Common myeloid progenitor, CD34-positive (primary cell): ENCODE measurements around the gene RASSF5.

Experiments
- CTCF ChIA-PET: fragments of 350-600 bp; sonication (Branson Sonifier 250); formaldehyde crosslinking; loops from one replicate; lab custom pipeline; 2021; ENCODE audit warnings: antibody characterized with exemption; lab: Charles Lee
- POLR2A ChIA-PET: fragments of 350-600 bp; sonication (Branson Sonifier 250); formaldehyde crosslinking; loops from one replicate; lab custom pipeline; 2021; ENCODE audit warnings: antibody characterized with exemption; lab: Charles Lee
- DNase-seq, 3 donors: peaks; one replicate each; pipeline versions ENCODE4 v3.0.0 to v3.0.0-alpha.2; 2013
- H3K27ac ChIP-seq, 2 experiments: 1 replicate in 1 of 2; 2 replicates in 1 of 2; pipeline ENCODE4 v1.7.0; 2013; ENCODE audit warnings: inconsistent platforms in 2 of 2, low read length in 2 of 2, mild to moderate bottlenecking in 2 of 2, low read depth in 1 of 2, moderate library complexity in 1 of 2; ENCODE audit not compliant: severe bottlenecking in 2 of 2, insufficient read depth in 1 of 2, poor library complexity in 1 of 2
- H3K27me3 ChIP-seq, 5 experiments: replicated peaks in 2 of 5; 1 replicate in 3 of 5; 2 replicates in 2 of 5; pipeline versions ENCODE4 v1.6.1 to v1.7.0; 2013; ENCODE audit warnings: low read length in 4 of 5, mild to moderate bottlenecking in 2 of 5, moderate library complexity in 2 of 5, inconsistent platforms in 1 of 5; ENCODE audit not compliant: insufficient read depth in 5 of 5, control insufficient read depth in 4 of 5
- H3K36me3 ChIP-seq, 4 experiments: 1 replicate in 2 of 4; 2 replicates in 2 of 4; pipeline versions ENCODE4 v1.6.1 to v1.7.0; 2013; ENCODE audit warnings: low read length in 3 of 4, control low read depth in 1 of 4, mild to moderate bottlenecking in 1 of 4; ENCODE audit not compliant: control insufficient read depth in 4 of 4, insufficient read depth in 4 of 4
- H3K4me1 ChIP-seq, 4 experiments: 1 replicate in 3 of 4; 2 replicates in 1 of 4; pipeline versions ENCODE4 v1.6.1 to v1.7.1; 2013; ENCODE audit warnings: low read length in 3 of 4, mild to moderate bottlenecking in 3 of 4, control low read depth in 1 of 4, inconsistent platforms in 1 of 4, moderate library complexity in 1 of 4; ENCODE audit not compliant: control insufficient read depth in 4 of 4, insufficient read depth in 4 of 4; ENCODE audit errors: control extremely low read depth in 1 of 4
- H3K4me3 ChIP-seq, 7 experiments: 1 replicate in 4 of 7; 2 replicates in 3 of 7; pipeline versions ENCODE4 v1.5.1 to v1.7.0; 2013; ENCODE audit warnings: mild to moderate bottlenecking in 7 of 7, low read length in 6 of 7, moderate library complexity in 6 of 7, inconsistent platforms in 2 of 7, low read depth in 2 of 7, control low read depth in 1 of 7; ENCODE audit not compliant: insufficient read depth in 4 of 7, control insufficient read depth in 1 of 7; ENCODE audit errors: extremely low read depth in 1 of 7
- H3K9me3 ChIP-seq, 5 experiments: 1 replicate in 4 of 5; 2 replicates in 1 of 5; pipeline versions ENCODE4 v1.6.1 to v1.7.1; 2013; ENCODE audit warnings: low read length in 4 of 5, mild to moderate bottlenecking in 2 of 5, inconsistent platforms in 1 of 5, low read depth in 1 of 5, moderate library complexity in 1 of 5; ENCODE audit not compliant: control insufficient read depth in 4 of 5, insufficient read depth in 2 of 5; ENCODE audit errors: control extremely low read depth in 1 of 5
- whole genome bisulfite sequencing: methylation state at CpG from one replicate; pipeline ENCODE4 v1.1.5; 2013; ENCODE audit not compliant: insufficient coverage; 5-methylcytosine and 5-hydroxymethylcytosine counted together

Gene RASSF5

DNA sequence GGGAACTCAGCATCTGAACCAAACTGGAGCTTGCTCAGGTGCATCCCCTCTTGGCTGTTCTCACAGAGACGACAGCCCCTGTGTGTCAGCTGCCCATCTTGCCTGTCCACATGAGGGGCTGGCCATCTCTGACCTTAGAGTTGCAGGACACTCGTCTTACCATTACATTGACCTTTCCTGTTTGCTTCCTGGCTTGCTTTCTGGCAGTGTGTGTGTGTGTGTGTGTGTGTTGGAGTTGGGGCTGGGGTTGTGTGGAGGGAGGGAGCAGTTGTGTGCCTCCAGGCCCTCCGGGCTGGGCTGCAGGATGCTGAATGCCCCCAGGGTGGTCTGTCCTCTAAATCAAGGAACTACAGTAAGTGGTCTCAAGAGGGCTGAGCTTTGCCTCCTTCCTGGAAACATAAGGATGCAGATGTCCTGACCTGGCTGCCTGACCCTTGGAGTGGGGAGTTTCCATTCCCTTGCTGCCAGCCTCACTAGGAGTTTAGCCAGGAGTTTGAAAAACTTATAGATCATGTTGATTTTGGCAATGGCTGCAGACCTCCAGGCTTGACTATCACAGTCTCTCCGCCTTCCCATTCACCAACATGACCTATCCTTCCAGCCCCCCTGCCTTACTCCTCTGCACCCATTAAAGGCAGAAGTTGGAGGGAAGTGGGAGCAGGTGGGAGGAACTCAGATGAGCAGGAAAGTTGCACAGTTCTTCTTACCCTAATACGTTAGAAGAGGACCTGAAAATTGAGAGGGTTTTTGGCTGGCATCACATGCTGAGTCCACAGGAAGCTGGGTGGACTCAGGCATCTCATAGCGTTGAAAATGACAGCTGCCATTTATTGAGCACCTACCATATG lies 19.0 kb downstream of the RASSF5 start:
- Histone ChIP-seq H3K36me3 (no peaks in the 10 kb centered on the region), H3K9me3 (no peaks in the 10 kb centered on the region), H3K4me1 (no peaks in the 10 kb centered on the region), H3K27ac (no peak overlapping the region), H3K4me3 (no peak overlapping the region), H3K27me3 (peaks cover 0 to 2% (median 0%) of the 10 kb centered on the region in 5 experiments)
- 86% methylated on average over 2 of the region's 6 CpGs for WGBS
- DNase-seq: no peak
- POLR2A ChIA-PET: interaction anchor here (1.0 kb wide), 1 partner anchor 188 kb away, joined by 3 read pairs; no protein-coding TSS in a partner anchor
- CTCF ChIA-PET: interaction anchor here (0.9 to 1.7 kb wide), 5 partner anchors 10 to 47 kb away, joined by 3 to 5 read pairs (median 3); no protein-coding TSS in a partner anchor

DNA sequence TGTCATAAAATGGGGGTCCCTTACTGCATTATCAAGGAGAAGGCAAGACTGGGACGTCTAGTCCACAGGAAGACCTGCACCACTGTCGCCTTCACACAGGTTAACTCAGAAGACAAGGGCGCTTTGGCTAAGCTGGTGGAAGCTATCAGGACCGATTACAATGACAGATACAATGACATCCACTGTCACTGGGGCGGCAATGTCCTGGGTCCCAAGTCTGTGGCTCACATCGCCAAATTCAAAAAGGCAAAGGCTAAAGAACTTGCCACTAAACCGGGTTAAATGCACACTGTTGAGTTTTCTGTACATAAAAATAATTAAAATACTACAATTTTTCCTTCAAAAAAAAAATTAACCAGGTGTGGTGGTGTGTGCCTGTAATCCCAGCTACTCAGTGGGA lies 22.1 kb downstream of the RASSF5 start:
- Histone ChIP-seq H3K9me3 (no peaks in the 10 kb centered on the region), H3K27me3 (no peaks in the 10 kb centered on the region), H3K4me3 (no peak overlapping the region), H3K4me1 (no peaks in the 10 kb centered on the region), H3K36me3 (no peaks in the 10 kb centered on the region), H3K27ac (no peak overlapping the region)
- DNase-seq: no peak
- POLR2A ChIA-PET: no interaction called here
- CTCF ChIA-PET: interaction anchor here (1.4 to 1.6 kb wide), 3 partner anchors 25 to 54 kb away, joined by 3 to 4 read pairs (median 4); no protein-coding TSS in a partner anchor
- WGBS: 94% methylated on average over 4 of the region's 7 CpGs

DNA sequence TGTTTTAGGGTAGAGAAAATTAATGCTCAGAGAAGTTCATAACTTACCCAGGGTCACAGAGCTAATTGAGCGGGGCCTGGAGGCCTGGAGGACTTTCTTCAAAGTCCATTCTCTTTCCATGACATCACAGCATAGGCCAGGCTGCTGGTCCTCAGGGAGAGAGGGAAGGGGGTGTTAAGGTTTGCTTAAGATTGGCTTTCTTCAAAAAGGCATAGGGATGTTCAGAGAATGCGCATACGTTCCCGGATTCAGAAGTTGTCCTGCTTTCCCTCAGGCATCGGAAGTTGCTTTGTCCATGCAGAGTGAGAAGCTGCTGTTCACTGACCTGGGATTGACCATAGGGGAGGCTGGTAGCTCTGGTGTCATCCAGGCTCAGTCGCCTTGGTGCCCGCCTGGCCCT lies 25.0 kb downstream of the RASSF5 start:
- H3K9me3 ChIP-seq: no peaks in the 10 kb centered on the region
- H3K4me1 ChIP-seq: no peaks in the 10 kb centered on the region
- ChIA-PET CTCF (interaction anchor here (1.2 kb wide), 1 partner anchor 10 kb away, joined by 3 read pairs; no protein-coding TSS in a partner anchor), POLR2A (no interaction called here)
- H3K27ac ChIP-seq: no peak overlapping the region
- no peaks in the 10 kb centered on the region for H3K27me3 ChIP-seq
- no peaks in the 10 kb centered on the region for H3K36me3 ChIP-seq
- no peak overlapping the region for H3K4me3 ChIP-seq
- DNase-seq: no peak
- whole genome bisulfite sequencing: 96% methylated on average over 4 of the region's 7 CpGs

GRCh38 chr1:206534552-206534951 lies 27.2 kb downstream of the RASSF5 start:
- Histone ChIP-seq H3K27me3 (no peaks in the 10 kb centered on the region), H3K4me1 (no peaks in the 10 kb centered on the region), H3K27ac (no peak overlapping the region), H3K4me3 (no peak overlapping the region), H3K9me3 (no peaks in the 10 kb centered on the region), H3K36me3 (no peaks in the 10 kb centered on the region)
- no peak for DNase-seq
- POLR2A ChIA-PET: no interaction called here
- 85% methylated on average over 3 of the region's 3 CpGs for WGBS
- CTCF ChIA-PET: interaction anchor here (0.9 to 1.4 kb wide), 4 partner anchors 14 to 45 kb away, joined by 3 to 4 read pairs (median 3); no protein-coding TSS in a partner anchor

GRCh38 chr1:206535853-206536188 lies 28.5 kb downstream of the RASSF5 start:
- Histone ChIP-seq H3K27me3 (no peaks in the 10 kb centered on the region), H3K36me3 (no peaks in the 10 kb centered on the region), H3K27ac (no peak overlapping the region), H3K9me3 (no peaks in the 10 kb centered on the region), H3K4me1 (no peaks in the 10 kb centered on the region), H3K4me3 (no peak overlapping the region)
- ChIA-PET CTCF (interaction anchor here (0.9 to 2.3 kb wide), 8 partner anchors 8 to 76 kb away, joined by 3 to 6 read pairs (median 3); no protein-coding TSS in a partner anchor), POLR2A (no interaction called here)
- DNase-seq: no peak
- WGBS: 93% methylated on average over 4 of the region's 6 CpGs

DNA sequence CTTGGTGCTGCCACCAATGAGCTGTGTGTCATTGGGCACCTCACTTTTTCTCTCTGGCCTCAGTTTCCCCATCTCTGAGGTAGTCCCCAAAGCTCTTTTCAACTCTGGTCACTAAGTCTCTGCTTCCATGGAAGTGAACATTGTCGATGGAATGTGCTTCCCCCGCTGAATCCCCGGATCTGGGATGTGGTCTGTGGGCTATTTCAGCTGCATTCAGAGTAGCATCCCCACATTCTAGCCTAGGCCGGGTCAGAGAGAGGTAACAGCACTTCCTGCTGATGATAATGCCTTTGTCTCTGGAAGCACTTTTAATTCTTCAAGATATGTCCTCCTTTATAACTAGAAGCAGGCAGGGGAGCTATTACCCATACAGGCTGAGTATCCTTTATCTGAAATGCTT lies 29.8 kb downstream of the RASSF5 start:
- ChIA-PET POLR2A (interaction anchor here (0.8 kb wide), 1 partner anchor 28 kb away, joined by 3 read pairs; no protein-coding TSS in a partner anchor), CTCF (interaction anchor here (0.5 to 2.3 kb wide), 5 partner anchors 12 to 62 kb away, joined by 3 to 6 read pairs (median 3); no protein-coding TSS in a partner anchor)
- Histone ChIP-seq H3K4me3 (no peak overlapping the region), H3K36me3 (no peaks in the 10 kb centered on the region), H3K4me1 (no peaks in the 10 kb centered on the region), H3K27me3 (no peaks in the 10 kb centered on the region), H3K9me3 (no peaks in the 10 kb centered on the region), H3K27ac (no peak overlapping the region)
- no peak for DNase-seq
- WGBS: 90% methylated on average over 4 of the region's 4 CpGs
